H9 (cell line): ENCODE data around the gene LY6G5C. TPM values are rescaled to one million over a fixed set of nuclear protein-coding genes. Genes with fewer than 3 reads are reported as not detected.
A peak's percentile ranks its signal among the peaks of the same experiment; 100 is the strongest.

Source experiments
- DNase-seq: peaks from one replicate; pipeline ENCODE4 v3.0.0-alpha.2; 2017
- H2AFZ ChIP-seq: one replicate; pipeline ENCODE4 v1.6.1; 2013; ENCODE audit warnings: mild to moderate bottlenecking, low read length, control low read depth, moderate library complexity
- H2AK5ac ChIP-seq: 2 replicates; pipeline ENCODE4 v1.6.1; 2013; ENCODE audit warnings: low read length, control low read depth, mixed read lengths; ENCODE audit not compliant: insufficient read length
- H2BK120ac ChIP-seq: one replicate; pipeline ENCODE4 v1.6.1; 2013; ENCODE audit warnings: low read depth, mild to moderate bottlenecking, low read length, control low read depth, inconsistent platforms; ENCODE audit not compliant: poor library complexity, severe bottlenecking
- H2BK12ac ChIP-seq: 2 replicates; pipeline ENCODE4 v1.6.1; 2013; ENCODE audit warnings: low read length, control low read depth, mixed read lengths, low read depth; ENCODE audit not compliant: insufficient read length
- H2BK15ac ChIP-seq: 2 replicates; pipeline ENCODE4 v1.6.1; 2013; ENCODE audit warnings: low read depth, low read length, control low read depth
- H2BK20ac ChIP-seq: one replicate; pipeline ENCODE4 v1.6.1; 2013; ENCODE audit warnings: low read depth, mild to moderate bottlenecking, low read length, control low read depth, inconsistent platforms; ENCODE audit not compliant: poor library complexity, severe bottlenecking
- H2BK5ac ChIP-seq: 2 replicates; pipeline ENCODE4 v1.6.1; 2013; ENCODE audit warnings: low read length, control low read depth, mixed read lengths; ENCODE audit not compliant: insufficient read length
- H3K14ac ChIP-seq: 2 replicates; pipeline ENCODE4 v1.6.1; 2013; ENCODE audit warnings: low read length, control low read depth; ENCODE audit not compliant: insufficient read depth
- H3K18ac ChIP-seq: 2 replicates; pipeline ENCODE4 v1.6.1; 2013; ENCODE audit warnings: low read depth, mild to moderate bottlenecking, mixed read lengths, low read length, control low read depth; ENCODE audit not compliant: insufficient read length
- H3K23ac ChIP-seq: 2 replicates; pipeline ENCODE4 v1.6.1; 2013; ENCODE audit warnings: low read length, control low read depth, mixed read lengths, low read depth; ENCODE audit not compliant: insufficient read length
- H3K23me2 ChIP-seq: 2 replicates; pipeline ENCODE4 v1.6.1; 2013; ENCODE audit warnings: low read depth, mild to moderate bottlenecking, mixed read lengths, low read length, control low read depth; ENCODE audit not compliant: insufficient read length, poor library complexity, severe bottlenecking
- H3K27ac ChIP-seq: 2 replicates; pipeline ENCODE4 v1.5.1; 2013; ENCODE audit warnings: low read length, control low read depth, mixed read lengths, low read depth; ENCODE audit not compliant: insufficient read length
- H3K27me3 ChIP-seq: 2 replicates; pipeline ENCODE4 v1.6.1; 2013; ENCODE audit warnings: low read length, control low read depth, inconsistent platforms; ENCODE audit not compliant: insufficient read depth
- H3K4ac ChIP-seq: 2 replicates; pipeline ENCODE4 v1.6.1; 2013; ENCODE audit warnings: low read depth, mild to moderate bottlenecking, control low read depth, inconsistent platforms, low read length, moderate library complexity
- H3K4me1 ChIP-seq: 2 replicates; pipeline ENCODE4 v1.6.1; 2013; ENCODE audit warnings: low read length, control low read depth, inconsistent platforms; ENCODE audit not compliant: insufficient read depth
- H3K4me2 ChIP-seq: 2 replicates; pipeline ENCODE4 v1.6.1; 2013; ENCODE audit warnings: low read length, control low read depth, mixed read lengths; ENCODE audit not compliant: insufficient read length, insufficient read depth
- H3K56ac ChIP-seq: 2 replicates; pipeline ENCODE4 v1.6.1; 2013; ENCODE audit warnings: low read depth, mild to moderate bottlenecking, mixed read lengths, low read length, control low read depth; ENCODE audit not compliant: insufficient read length
- H3K79me1 ChIP-seq: 2 replicates; pipeline ENCODE4 v1.6.1; 2013; ENCODE audit warnings: low read depth, mild to moderate bottlenecking, moderate library complexity, low read length, control low read depth, inconsistent platforms; ENCODE audit not compliant: insufficient read depth, poor library complexity, severe bottlenecking
- H3K79me2 ChIP-seq: 2 replicates; pipeline ENCODE4 v1.6.1; 2013; ENCODE audit warnings: low read length, control low read depth, inconsistent platforms; ENCODE audit not compliant: insufficient read depth
- H3K9ac ChIP-seq: 2 replicates; pipeline ENCODE4 v1.6.1; 2013; ENCODE audit warnings: low read length, control low read depth, mixed read lengths; ENCODE audit not compliant: insufficient read length; ENCODE audit errors: extremely low read depth
- H3K9me3 ChIP-seq: one replicate; pipeline ENCODE4 v1.6.1; 2013; ENCODE audit warnings: low read depth, low read length, inconsistent platforms; ENCODE audit not compliant: control insufficient read depth
- H3T11ph ChIP-seq: one replicate; pipeline ENCODE4 v1.6.1; 2013; ENCODE audit warnings: mild to moderate bottlenecking, low read length, control low read depth, inconsistent platforms
- H4K20me1 ChIP-seq: one replicate; pipeline ENCODE4 v1.6.1; 2013; ENCODE audit not compliant: control insufficient read depth, insufficient read length, insufficient read depth
- H4K5ac ChIP-seq: 2 replicates; pipeline ENCODE4 v1.6.1; 2013; ENCODE audit warnings: low read depth, mild to moderate bottlenecking, mixed read lengths, low read length, control low read depth; ENCODE audit not compliant: insufficient read length
- H4K8ac ChIP-seq: replicated peaks from 2 replicates; pipeline ENCODE4 v1.6.1; 2013; ENCODE audit warnings: low read length, control low read depth, mixed read lengths, low read depth; ENCODE audit not compliant: insufficient read length
- H4K91ac ChIP-seq: 2 replicates; pipeline ENCODE4 v1.6.1; 2013; ENCODE audit warnings: low read depth, mild to moderate bottlenecking, moderate library complexity, mixed read lengths, low read length, control low read depth; ENCODE audit not compliant: insufficient read length
- H3K27ac Mint-ChIP-seq, 3 experiments: 2 replicates in 2 of 3; 3 replicates in 1 of 3; pipeline ENCODE4 v1.8.0; 2020 to 2021; ENCODE audit warnings: mixed read lengths in 3 of 3, mild to moderate bottlenecking in 1 of 3, moderate library complexity in 1 of 3
- H3K27me3 Mint-ChIP-seq: 2 replicates; pipeline ENCODE4 v1.8.0; 2021; ENCODE audit warnings: low read depth, mild to moderate bottlenecking, moderate library complexity, mixed read lengths
- H3K36me3 Mint-ChIP-seq, 3 experiments: 2 replicates in 2 of 3; 3 replicates in 1 of 3; pipeline ENCODE4 v1.8.0; 2020 to 2021; ENCODE audit warnings: low read depth in 3 of 3, mixed read lengths in 3 of 3; ENCODE audit not compliant: insufficient read depth in 1 of 3
- H3K4me1 Mint-ChIP-seq, 2 experiments: 2 replicates each; pipeline ENCODE4 v1.8.0; 2020; ENCODE audit warnings: mixed read lengths in 2 of 2
- H3K4me3 Mint-ChIP-seq, 2 experiments: 2 replicates in 1 of 2; 3 replicates in 1 of 2; pipeline ENCODE4 v1.8.0; 2020 to 2021; ENCODE audit warnings: mild to moderate bottlenecking in 2 of 2, mixed read lengths in 2 of 2, moderate library complexity in 1 of 2
- H3K9me3 Mint-ChIP-seq, 2 experiments: 2 replicates in 1 of 2; 3 replicates in 1 of 2; pipeline ENCODE4 v1.8.0; 2020; ENCODE audit warnings: mild to moderate bottlenecking in 2 of 2, mixed read lengths in 2 of 2, moderate library complexity in 1 of 2
- CTCF ChIP-seq: fragments of 200-600 bp; sonication (generic); conservative IDR thresholded peaks from 3 replicates; pipeline ENCODE4 v1.8.0; 2021; ENCODE audit warnings: antibody characterized with exemption, mild to moderate bottlenecking
- WGBS: extraction: QIAGEN DNeasy Blood & Tissue Kit; methylation state at CpG from one replicate; pipeline ENCODE4 v1.1.7; 2013; ENCODE audit warnings: missing lambda C conversion rate, low lambda C conversion rate, mixed read lengths; ENCODE audit not compliant: insufficient read length; ENCODE audit errors: extremely low coverage; 5-methylcytosine and 5-hydroxymethylcytosine counted together
- total RNA-seq: library from RNA; stranded (reverse); gene quantifications from 2 replicates; pipeline ENCODE4 v1.2.1, GENCODE V29; 2021

LY6G5C gene
- total RNA-seq, 1 experiment from 2014 or later: 2.2 TPM

- no peak within 1 kb of the TSS for H4K5ac ChIP-seq
- peaks cover 15% of the 10 kb centered on the region for H3K79me1 ChIP-seq
- peak within 1 kb of the TSS; percentile 91 for H3K9ac ChIP-seq
- no peak within 1 kb of the TSS for H2BK20ac ChIP-seq
- H3K27me3 ChIP-seq: no peaks in the 10 kb centered on the region
- H3K9me3 Mint-ChIP-seq: no peaks in the 10 kb centered on the region
- H3K23ac ChIP-seq: no peak within 1 kb of the TSS
- no peak within 1 kb of the TSS for H2AFZ ChIP-seq
- H3K4me1 ChIP-seq: no peaks in the 10 kb centered on the region
- H2BK15ac ChIP-seq: no peak within 1 kb of the TSS
- peak within 1 kb of the TSS; percentile 87 to 92 for H3K4me3 Mint-ChIP-seq
- H4K20me1 ChIP-seq: no peaks in the 10 kb centered on the region
- no peak within 1 kb of the TSS for H2BK5ac ChIP-seq
- H3K23me2 ChIP-seq: peaks cover 19% of the 10 kb centered on the region
- H4K91ac ChIP-seq: no peak within 1 kb of the TSS
- H3K4me1 Mint-ChIP-seq: peaks cover 36 to 43% of the 10 kb centered on the region in 2 experiments
- no peak within 1 kb of the TSS for H3K4ac ChIP-seq
- DNase-seq: peak; percentile 91
- H3T11ph ChIP-seq: no peak within 1 kb of the TSS
- no peak within 1 kb of the TSS for H4K8ac ChIP-seq
- peak within 1 kb of the TSS; percentile 85 to 95 (median 94) for H3K27ac Mint-ChIP-seq
- H2BK12ac ChIP-seq: no peak within 1 kb of the TSS
- no peak within 1 kb of the TSS for H3K56ac ChIP-seq
- peak within 1 kb of the TSS; percentile 90 for H3K14ac ChIP-seq
- H3K27me3 Mint-ChIP-seq: no peaks in the 10 kb centered on the region; the same call in 1 of the 2 replicates
- no peak within 1 kb of the TSS for H2BK120ac ChIP-seq
- peak within 1 kb of the TSS; percentile 73 for H3K4me2 ChIP-seq
- H3K27ac ChIP-seq: no peak within 1 kb of the TSS
- H3K9me3 ChIP-seq: no peaks in the 10 kb centered on the region
- peaks cover 4% of the 10 kb centered on the region; the same call in 1 of the 2 replicates for H3K79me2 ChIP-seq
- peaks cover 23 to 48% (median 42%) of the 10 kb centered on the region in 3 experiments for H3K36me3 Mint-ChIP-seq
- H3K18ac ChIP-seq: peak within 1 kb of the TSS; percentile 37
- TF ChIP-seq CTCF: no peak
- no peak within 1 kb of the TSS for H2AK5ac ChIP-seq
- no CpG with 5 or more reads among the region's 52 CpGs for WGBS
Observed at GRCh38 chr6:31660381-31661261, 20.2 kb downstream of the LY6G5C start, which contains the start of gene C6orf47. TSS of gene C6orf47 (minus strand) at chr6:31660778. CDS start at chr6:31659947, 831 bp downstream.
